Loucy (cell line): ENCODE measurements around the gene EFCC1.

ENCODE experiments used
- EZH2phosphoT487 ChIP-seq: fragments of 200-600 bp; IDR thresholded peaks from 2 replicates; pipeline ENCODE4 v1.6.1; 2018; ENCODE audit warnings: antibody characterized with exemption, mild to moderate bottlenecking, moderate library complexity, borderline replicate concordance
- TF ChIP-seq, protein P1 (sequence below): fragments of 200-600 bp; sonication (generic); conservative IDR thresholded peaks from 2 replicates; pipeline ENCODE4 v1.5.1; 2014; ENCODE audit warnings: mild to moderate bottlenecking, antibody characterized with exemption, low read length

- TF ChIP-seq, protein P1, sequence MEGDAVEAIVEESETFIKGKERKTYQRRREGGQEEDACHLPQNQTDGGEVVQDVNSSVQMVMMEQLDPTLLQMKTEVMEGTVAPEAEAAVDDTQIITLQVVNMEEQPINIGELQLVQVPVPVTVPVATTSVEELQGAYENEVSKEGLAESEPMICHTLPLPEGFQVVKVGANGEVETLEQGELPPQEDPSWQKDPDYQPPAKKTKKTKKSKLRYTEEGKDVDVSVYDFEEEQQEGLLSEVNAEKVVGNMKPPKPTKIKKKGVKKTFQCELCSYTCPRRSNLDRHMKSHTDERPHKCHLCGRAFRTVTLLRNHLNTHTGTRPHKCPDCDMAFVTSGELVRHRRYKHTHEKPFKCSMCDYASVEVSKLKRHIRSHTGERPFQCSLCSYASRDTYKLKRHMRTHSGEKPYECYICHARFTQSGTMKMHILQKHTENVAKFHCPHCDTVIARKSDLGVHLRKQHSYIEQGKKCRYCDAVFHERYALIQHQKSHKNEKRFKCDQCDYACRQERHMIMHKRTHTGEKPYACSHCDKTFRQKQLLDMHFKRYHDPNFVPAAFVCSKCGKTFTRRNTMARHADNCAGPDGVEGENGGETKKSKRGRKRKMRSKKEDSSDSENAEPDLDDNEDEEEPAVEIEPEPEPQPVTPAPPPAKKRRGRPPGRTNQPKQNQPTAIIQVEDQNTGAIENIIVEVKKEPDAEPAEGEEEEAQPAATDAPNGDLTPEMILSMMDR = no peak
- no peak for TF ChIP-seq EZH2phosphoT487
These were observed 30.5 kb downstream of the EFCC1 start for GRCh38 chr3:129031476-129032215.
